RWPE2 (cell line): Measurements from ENCODE around the gene ABCA2.
A peak's percentile ranks its signal among the peaks of the same experiment; 100 is the strongest.

ENCODE experiments used
- ATAC-seq: fragments of 200-7000 bp; cut with Tn5 transposase; 3 replicates; pipeline ENCODE4 v1.9.1; 2021; ENCODE audit warnings: low read depth
- DNase-seq: peaks from one replicate; pipeline ENCODE4 v3.0.0-alpha.2; 2020; ENCODE audit warnings: low spot score
- H3K27ac ChIP-seq: fragments of 450-650 bp; 2 replicates; pipeline ENCODE4 v1.5.1; 2017; ENCODE audit warnings: mild to moderate bottlenecking; ENCODE audit not compliant: poor library complexity, severe bottlenecking
- H3K27me3 ChIP-seq: fragments of 250-450 bp; sonication (Bioruptor Pico); 2 replicates; pipeline ENCODE4 v1.5.1; 2021; ENCODE audit warnings: mild to moderate bottlenecking, moderate library complexity; ENCODE audit not compliant: insufficient read depth, poor library complexity, severe bottlenecking
- H3K36me3 ChIP-seq: fragments of 250-450 bp; sonication (Bioruptor Pico); 2 replicates; pipeline ENCODE4 v1.5.1; 2020; ENCODE audit warnings: low read depth, mild to moderate bottlenecking, moderate library complexity
- H3K4me1 ChIP-seq: fragments of 250-450 bp; sonication (Bioruptor Pico); 2 replicates; pipeline ENCODE4 v1.5.1; 2021; ENCODE audit warnings: mild to moderate bottlenecking, moderate library complexity; ENCODE audit not compliant: insufficient read depth, poor library complexity, severe bottlenecking
- H3K4me3 ChIP-seq: fragments of 250-450 bp; sonication (Bioruptor Pico); 2 replicates; pipeline ENCODE4 v1.5.1; 2021; ENCODE audit warnings: mild to moderate bottlenecking, moderate library complexity; ENCODE audit not compliant: severe bottlenecking
- H3K9me3 ChIP-seq: fragments of 250-450 bp; sonication (Bioruptor Pico); 2 replicates; pipeline ENCODE4 v1.5.1; 2021; ENCODE audit warnings: mild to moderate bottlenecking, moderate library complexity; ENCODE audit not compliant: severe bottlenecking
- TF ChIP-seq, protein P1 (sequence below): fragments of 450-650 bp; IDR thresholded peaks from one replicate; pipeline ENCODE4 v1.5.1; 2017; ENCODE audit warnings: mild to moderate bottlenecking, moderate library complexity; ENCODE audit not compliant: poor library complexity, severe bottlenecking

Gene ABCA2

DNA sequence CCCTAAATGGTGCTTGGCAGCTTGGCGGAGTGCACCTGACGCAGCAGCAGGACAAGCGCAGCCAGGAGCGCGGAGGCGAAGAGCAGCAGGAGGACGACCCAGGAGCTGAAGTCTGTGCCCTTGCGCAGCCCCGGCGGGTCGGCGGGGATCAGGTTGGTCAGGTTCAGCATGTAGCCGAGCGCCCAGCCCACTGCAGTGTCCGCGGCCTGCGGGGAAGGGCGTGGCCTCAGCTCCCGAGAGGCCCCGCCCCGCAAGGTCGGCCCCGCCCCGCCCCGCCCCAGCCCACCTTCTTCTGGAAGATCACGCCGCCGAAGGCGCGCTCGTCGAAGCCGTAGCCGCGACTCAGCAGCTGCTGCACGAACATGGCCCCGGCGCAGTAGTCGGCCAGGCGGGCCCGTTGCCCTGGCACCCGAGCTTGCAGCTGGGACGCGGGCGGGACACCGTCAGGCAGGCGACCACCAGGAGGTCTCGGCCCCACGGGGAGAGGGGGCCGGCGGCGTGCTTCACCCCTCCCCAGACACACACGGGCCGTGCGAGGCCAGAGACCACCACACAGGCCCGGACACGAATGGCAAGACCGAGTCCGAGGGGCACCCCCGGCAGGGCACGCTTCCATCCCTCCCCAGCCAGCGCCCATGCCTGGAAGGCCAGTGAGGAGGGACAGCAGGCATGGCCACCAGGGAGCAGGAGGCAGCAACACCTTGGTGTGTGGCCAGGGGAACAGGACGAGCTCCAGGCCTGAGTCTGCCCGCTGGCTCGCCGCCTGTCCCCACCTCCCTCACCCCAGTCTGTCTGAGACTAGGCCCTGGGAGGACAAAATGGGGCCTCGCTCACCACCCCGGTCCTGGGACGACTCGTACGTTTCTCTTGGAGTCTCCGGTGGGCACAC is 20.9 kb upstream of the ABCA2 start:
- ATAC-seq = no peak
- no peaks in the 10 kb centered on the region for H3K9me3 ChIP-seq
- DNase-seq = no peak
- H3K4me1 ChIP-seq = no peaks in the 10 kb centered on the region
- no peak overlapping the region for H3K4me3 ChIP-seq
- no peaks in the 10 kb centered on the region for H3K36me3 ChIP-seq
- H3K27me3 ChIP-seq = no peaks in the 10 kb centered on the region
- H3K27ac ChIP-seq = no peak overlapping the region
- TF ChIP-seq, protein P1, sequence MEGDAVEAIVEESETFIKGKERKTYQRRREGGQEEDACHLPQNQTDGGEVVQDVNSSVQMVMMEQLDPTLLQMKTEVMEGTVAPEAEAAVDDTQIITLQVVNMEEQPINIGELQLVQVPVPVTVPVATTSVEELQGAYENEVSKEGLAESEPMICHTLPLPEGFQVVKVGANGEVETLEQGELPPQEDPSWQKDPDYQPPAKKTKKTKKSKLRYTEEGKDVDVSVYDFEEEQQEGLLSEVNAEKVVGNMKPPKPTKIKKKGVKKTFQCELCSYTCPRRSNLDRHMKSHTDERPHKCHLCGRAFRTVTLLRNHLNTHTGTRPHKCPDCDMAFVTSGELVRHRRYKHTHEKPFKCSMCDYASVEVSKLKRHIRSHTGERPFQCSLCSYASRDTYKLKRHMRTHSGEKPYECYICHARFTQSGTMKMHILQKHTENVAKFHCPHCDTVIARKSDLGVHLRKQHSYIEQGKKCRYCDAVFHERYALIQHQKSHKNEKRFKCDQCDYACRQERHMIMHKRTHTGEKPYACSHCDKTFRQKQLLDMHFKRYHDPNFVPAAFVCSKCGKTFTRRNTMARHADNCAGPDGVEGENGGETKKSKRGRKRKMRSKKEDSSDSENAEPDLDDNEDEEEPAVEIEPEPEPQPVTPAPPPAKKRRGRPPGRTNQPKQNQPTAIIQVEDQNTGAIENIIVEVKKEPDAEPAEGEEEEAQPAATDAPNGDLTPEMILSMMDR = no peak

GRCh38 chr9:137046088-137046787 is 18.2 kb upstream of the ABCA2 start, which contains the start of gene NPDC1:
Gene NPDC1, minus strand, starts transcription at chr9:137046177. Its CDS starts 188 bp downstream, at chr9:137045989.
- H3K36me3 ChIP-seq = no peaks in the 10 kb centered on the region
- H3K27ac ChIP-seq = peak within 1 kb of the TSS; percentile 14
- H3K4me3 ChIP-seq = peak within 1 kb of the TSS; percentile 67
- no peaks in the 10 kb centered on the region for H3K9me3 ChIP-seq
- no peaks in the 10 kb centered on the region for H3K27me3 ChIP-seq
- TF ChIP-seq, protein P1 = peak; percentile 93
- H3K4me1 ChIP-seq = no peaks in the 10 kb centered on the region
- ATAC-seq (peak; percentile 43), DNase-seq (no peak)

- no peaks in the 10 kb centered on the region for H3K4me1 ChIP-seq
- H3K9me3 ChIP-seq = no peaks in the 10 kb centered on the region
- peak overlapping the region; percentile 67 for H3K4me3 ChIP-seq
- H3K36me3 ChIP-seq = no peaks in the 10 kb centered on the region
- ATAC-seq = peak; percentile 35
- no peak for DNase-seq
- H3K27ac ChIP-seq = peak overlapping the region; percentile 14
- TF ChIP-seq, protein P1 = no peak
- no peaks in the 10 kb centered on the region for H3K27me3 ChIP-seq
These were observed 17.5 kb upstream of the ABCA2 start for GRCh38 chr9:137045294-137046087.

GRCh38 chr9:137044502-137045177 is 16.6 kb upstream of the ABCA2 start:
- Histone ChIP-seq H3K36me3 (no peaks in the 10 kb centered on the region), H3K27ac (no peak overlapping the region), H3K4me3 (peak overlapping the region; percentile 67), H3K9me3 (no peaks in the 10 kb centered on the region), H3K27me3 (no peaks in the 10 kb centered on the region), H3K4me1 (no peaks in the 10 kb centered on the region)
- TF ChIP-seq, protein P1 = no peak
- DNase-seq (no peak), ATAC-seq (peak; percentile 36; the same call in 2 of the 3 replicates)
